AG10803 (cell line): Measurements from ENCODE around the gene TGFB1I1.
A peak's percentile ranks its signal among the peaks of the same experiment; 100 is the strongest.
"Not testable (repeated sequence)": the region's sequence is repeated elsewhere in the genome, so short reads cannot be mapped to it uniquely, and the experiment has no call there.

Source experiments
- DNase-seq: peaks from one replicate; pipeline ENCODE4 v3.0.0; 2010; ENCODE audit warnings: low read depth
- H3K4me3 ChIP-seq: 2 replicates; pipeline ENCODE4 v1.5.1; 2011; ENCODE audit warnings: mild to moderate bottlenecking, low read length, control low read depth
- TF ChIP-seq, protein P1 (sequence below): conservative IDR thresholded peaks from 2 replicates; pipeline ENCODE4 v1.5.1; 2011; ENCODE audit warnings: mild to moderate bottlenecking, low read length, control low read depth, inconsistent platforms

Gene TGFB1I1

DNA sequence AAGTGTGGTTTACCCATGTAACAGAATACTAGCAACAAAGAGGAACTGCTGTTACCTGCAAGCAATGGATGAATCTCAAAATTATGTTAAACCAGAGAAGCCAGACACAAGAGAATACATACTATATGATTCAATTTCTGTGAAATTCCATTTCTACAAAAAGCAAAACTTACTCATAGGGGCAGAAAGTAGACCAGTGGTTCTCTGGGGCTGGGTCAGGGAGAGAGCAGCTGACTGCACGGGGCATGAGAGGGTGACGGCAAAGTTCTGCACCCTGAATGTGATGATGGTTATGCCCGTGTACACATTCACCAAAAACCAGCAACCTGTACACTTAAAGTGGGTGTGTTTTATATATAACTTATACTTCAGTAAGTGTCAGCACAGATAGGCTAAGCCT lies 32.4 kb upstream of the TGFB1I1 start:
- TF ChIP-seq, protein P1, sequence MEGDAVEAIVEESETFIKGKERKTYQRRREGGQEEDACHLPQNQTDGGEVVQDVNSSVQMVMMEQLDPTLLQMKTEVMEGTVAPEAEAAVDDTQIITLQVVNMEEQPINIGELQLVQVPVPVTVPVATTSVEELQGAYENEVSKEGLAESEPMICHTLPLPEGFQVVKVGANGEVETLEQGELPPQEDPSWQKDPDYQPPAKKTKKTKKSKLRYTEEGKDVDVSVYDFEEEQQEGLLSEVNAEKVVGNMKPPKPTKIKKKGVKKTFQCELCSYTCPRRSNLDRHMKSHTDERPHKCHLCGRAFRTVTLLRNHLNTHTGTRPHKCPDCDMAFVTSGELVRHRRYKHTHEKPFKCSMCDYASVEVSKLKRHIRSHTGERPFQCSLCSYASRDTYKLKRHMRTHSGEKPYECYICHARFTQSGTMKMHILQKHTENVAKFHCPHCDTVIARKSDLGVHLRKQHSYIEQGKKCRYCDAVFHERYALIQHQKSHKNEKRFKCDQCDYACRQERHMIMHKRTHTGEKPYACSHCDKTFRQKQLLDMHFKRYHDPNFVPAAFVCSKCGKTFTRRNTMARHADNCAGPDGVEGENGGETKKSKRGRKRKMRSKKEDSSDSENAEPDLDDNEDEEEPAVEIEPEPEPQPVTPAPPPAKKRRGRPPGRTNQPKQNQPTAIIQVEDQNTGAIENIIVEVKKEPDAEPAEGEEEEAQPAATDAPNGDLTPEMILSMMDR = no peak
- H3K4me3 ChIP-seq = no peak overlapping the region
- DNase-seq = no peak

DNA sequence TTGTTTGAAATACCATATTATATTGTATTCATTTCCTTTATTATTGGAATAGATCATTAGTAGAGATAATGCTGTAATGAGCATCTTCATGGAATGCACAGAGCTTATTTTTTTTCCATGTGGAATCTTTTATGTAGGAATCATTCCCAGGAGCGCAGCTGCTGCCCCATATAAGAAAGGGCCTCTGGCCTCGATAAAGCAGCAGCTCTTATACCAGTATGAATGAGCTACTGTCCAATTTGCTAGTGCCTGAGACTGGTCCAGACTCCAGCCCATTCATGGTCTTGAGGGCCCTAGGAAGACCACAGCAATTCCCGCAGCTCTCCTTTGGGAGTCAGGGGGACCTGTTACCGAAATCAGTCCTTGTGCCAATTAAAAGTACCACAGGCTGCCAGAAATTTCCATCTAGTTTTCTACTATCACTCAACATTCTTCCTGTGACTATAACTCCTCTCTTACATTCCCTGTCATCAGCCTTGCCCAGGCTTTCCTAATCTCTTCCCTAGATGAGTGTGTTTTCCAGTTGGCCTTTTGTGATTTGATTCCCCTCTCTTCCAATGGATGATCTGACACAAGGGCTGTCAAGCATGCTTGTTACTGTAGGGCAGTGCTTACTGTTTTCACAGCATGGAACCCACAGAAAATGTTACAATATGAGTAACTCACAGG lies 31.3 kb upstream of the TGFB1I1 start:
- TF ChIP-seq, protein P1 = no peak
- H3K4me3 ChIP-seq = no peak overlapping the region
- peak; percentile 15 for DNase-seq

DNA sequence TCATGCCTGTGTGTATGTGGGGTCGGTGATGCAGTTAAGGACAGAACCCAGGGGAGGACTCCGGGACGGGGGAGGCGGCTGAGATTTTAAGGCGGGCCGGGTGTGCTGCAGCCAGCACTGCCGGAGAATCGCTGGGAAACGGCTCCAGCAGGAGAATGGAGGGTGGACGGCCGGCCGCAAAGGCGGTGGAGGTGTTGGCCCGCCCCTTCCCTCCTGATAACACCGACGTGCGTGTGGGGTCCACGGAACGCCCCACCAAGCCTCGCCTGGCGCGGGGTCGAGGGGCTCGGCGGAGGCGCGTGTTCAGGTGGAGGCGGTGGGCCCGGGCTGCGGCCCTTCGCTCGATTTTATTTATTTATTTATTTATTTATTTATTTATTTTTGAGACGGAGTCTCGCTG lies 30.0 kb upstream of the TGFB1I1 start:
- TF ChIP-seq, protein P1 = no peak
- peak overlapping the region; percentile 79 for H3K4me3 ChIP-seq
- no peak for DNase-seq

DNA sequence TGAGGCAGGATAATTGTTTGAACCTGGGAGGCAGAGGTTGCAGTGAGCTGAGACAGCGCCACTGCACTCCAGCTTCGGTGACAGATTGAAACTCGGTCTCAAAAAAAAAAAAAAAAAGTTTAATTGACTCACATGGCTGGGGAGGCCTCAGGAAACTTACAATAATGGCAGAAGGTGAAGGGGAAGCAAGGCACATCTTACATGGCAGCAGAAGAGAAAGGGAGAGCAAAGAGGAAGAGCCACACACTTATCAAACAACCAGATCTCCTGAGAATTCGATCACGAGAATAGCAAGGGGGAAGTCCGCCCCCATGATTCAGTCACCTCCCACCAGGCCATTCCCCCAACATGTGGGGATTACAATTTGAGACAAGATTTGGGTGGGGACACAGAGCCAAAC lies 26.0 kb upstream of the TGFB1I1 start:
- not testable (repeated sequence) for H3K4me3 ChIP-seq, DNase-seq

DNA sequence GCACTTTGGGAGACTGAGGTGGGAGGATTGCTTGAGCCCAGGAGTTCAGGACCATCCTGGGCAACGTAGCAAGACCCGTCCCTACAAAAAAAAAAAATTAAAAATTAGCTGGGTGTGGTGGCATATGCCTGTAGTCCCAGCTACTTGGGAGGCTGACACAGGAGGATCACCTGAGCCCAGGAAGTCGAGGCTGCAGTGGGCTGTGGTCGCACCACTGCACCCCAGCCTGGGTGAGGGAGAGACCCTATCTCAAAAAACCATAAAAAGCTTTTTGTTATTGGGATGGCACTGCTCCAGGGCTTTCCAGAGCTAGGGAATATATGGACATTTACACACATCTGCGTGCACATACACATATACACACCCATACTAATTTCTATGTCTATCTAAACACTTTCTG lies 20.8 kb upstream of the TGFB1I1 start:
- TF ChIP-seq, protein P1 = no peak
- DNase-seq = no peak
- no peak overlapping the region for H3K4me3 ChIP-seq

DNA sequence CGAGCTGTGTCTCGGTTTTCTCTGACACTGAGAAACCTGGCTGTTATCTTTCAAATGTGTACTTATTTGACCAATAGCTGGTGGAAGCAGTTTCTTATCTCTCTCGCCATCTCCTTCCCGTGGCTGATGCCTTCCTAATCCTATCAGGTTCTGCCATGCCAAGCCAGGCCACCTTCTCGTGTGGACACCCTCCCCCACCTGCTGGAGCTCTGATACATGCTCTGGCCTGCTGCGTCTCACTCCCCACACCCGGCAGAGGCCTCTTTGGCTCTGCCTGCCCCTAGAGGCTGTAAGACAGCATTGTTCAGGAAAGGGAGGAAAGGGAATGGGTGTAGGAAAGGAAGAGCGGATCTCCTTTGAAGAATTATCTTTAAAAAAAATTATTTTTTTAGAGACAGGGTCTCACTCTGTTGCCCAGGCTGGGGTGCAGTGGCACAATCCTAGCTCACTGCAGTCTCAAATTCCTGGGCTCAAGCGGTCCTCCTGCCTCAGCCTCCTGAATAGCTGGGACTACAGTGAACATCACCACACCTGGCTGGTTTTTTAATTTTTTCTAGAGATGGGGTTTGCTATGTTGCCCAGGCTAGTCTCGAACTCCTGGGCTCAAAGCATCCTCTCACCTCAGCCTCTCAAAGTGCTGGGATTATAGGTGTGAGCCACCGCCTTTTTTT lies 20.1 kb upstream of the TGFB1I1 start:
- H3K4me3 ChIP-seq = no peak overlapping the region
- peak; percentile 79 for DNase-seq
- TF ChIP-seq, protein P1 = peak; percentile 77

DNA sequence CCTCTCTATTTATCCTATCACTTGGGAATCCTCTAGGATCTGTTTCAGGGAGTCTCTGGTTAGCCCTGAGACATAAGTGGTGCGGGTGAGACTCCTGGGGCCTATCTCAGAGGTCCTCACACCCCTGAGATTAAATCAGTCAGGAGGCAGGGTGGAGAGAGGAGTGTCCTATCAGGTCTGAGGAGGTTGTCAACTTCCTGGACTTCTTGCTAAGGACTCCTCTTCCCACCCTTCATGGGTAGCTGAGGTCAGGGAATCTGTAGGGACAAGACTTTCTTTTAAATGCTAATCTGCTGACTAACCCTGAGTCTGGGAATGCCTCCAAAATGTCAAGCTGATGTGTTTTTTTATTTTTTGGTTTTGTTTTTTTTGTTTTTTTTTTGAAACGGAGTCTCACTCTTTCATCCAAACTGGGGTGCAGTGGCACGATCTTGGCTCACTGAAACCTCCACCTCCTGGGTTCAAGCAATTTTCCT lies 19.3 kb upstream of the TGFB1I1 start:
- no peak overlapping the region for H3K4me3 ChIP-seq
- peak; percentile 96 for DNase-seq
- TF ChIP-seq, protein P1 = no peak
